Effector memory CD8-positive, alpha-beta T cell (primary cell): ENCODE measurements around the gene CASP8AP2.

ENCODE experiments used
- ATAC-seq: fragments of 150-1000 bp; cut with Tn5 transposase; replicated peaks from 2 replicates; pipeline ENCODE4 v1.10.0; 2021; ENCODE audit warnings: mild to moderate bottlenecking, moderate library complexity
- DNase-seq, 3 experiments: peaks; one replicate each; pipeline ENCODE4 v3.0.0; 2021
- H3K27ac Mint-ChIP-seq, 2 donors: one replicate each; pipeline ENCODE4 v1.8.0; 2022; ENCODE audit warnings: mild to moderate bottlenecking in 2 of 2, mixed read lengths in 2 of 2, moderate library complexity in 2 of 2
- H3K27me3 Mint-ChIP-seq, 2 donors: one replicate each; pipeline ENCODE4 v1.8.0; 2022; ENCODE audit warnings: mixed read lengths in 2 of 2
- H3K36me3 Mint-ChIP-seq: one replicate; pipeline ENCODE4 v1.8.0; 2022; ENCODE audit warnings: mild to moderate bottlenecking, moderate library complexity, mixed read lengths; ENCODE audit not compliant: insufficient read depth
- H3K4me1 Mint-ChIP-seq, 2 donors: one replicate each; pipeline ENCODE4 v1.8.0; 2022; ENCODE audit warnings: low read depth in 2 of 2, mixed read lengths in 2 of 2
- H3K4me3 Mint-ChIP-seq, 2 donors: one replicate each; pipeline ENCODE4 v1.8.0; 2022; ENCODE audit warnings: mild to moderate bottlenecking in 2 of 2, mixed read lengths in 2 of 2, moderate library complexity in 2 of 2
- H3K9me3 Mint-ChIP-seq, 2 donors: one replicate each; pipeline ENCODE4 v1.8.0; 2022; ENCODE audit warnings: mixed read lengths in 2 of 2

Gene CASP8AP2

DNA sequence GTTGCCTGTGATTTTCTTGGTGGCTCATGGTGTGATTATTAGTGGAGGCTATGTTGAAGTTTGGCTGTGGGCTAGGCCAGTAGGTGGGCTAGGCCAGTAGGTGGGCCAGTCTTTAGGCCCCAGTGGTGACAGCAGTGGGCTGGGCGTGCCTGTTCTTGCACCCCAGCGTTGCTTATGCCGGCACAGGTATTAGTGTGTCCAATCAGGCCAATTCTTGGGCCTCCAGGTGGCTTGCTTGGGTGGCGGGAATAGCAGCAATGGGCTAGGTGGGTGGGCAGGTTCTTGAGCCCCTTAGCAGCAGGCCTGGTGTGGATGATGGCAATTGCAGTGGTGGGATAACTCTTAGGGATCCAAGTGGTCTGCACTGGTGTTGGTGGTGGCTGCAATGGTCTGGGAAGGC lies 87.5 kb downstream of the CASP8AP2 start:
- H3K27ac Mint-ChIP-seq: no peak overlapping the region
- H3K27me3 Mint-ChIP-seq: peaks cover 12 to 24% of the 10 kb centered on the region in 2 donors
- H3K4me1 Mint-ChIP-seq: no peaks in the 10 kb centered on the region
- no peak for DNase-seq
- no peak for ATAC-seq
- H3K4me3 Mint-ChIP-seq: no peak overlapping the region
- no peaks in the 10 kb centered on the region for H3K36me3 Mint-ChIP-seq
- peaks cover 8 to 14% of the 10 kb centered on the region in 2 donors for H3K9me3 Mint-ChIP-seq

DNA sequence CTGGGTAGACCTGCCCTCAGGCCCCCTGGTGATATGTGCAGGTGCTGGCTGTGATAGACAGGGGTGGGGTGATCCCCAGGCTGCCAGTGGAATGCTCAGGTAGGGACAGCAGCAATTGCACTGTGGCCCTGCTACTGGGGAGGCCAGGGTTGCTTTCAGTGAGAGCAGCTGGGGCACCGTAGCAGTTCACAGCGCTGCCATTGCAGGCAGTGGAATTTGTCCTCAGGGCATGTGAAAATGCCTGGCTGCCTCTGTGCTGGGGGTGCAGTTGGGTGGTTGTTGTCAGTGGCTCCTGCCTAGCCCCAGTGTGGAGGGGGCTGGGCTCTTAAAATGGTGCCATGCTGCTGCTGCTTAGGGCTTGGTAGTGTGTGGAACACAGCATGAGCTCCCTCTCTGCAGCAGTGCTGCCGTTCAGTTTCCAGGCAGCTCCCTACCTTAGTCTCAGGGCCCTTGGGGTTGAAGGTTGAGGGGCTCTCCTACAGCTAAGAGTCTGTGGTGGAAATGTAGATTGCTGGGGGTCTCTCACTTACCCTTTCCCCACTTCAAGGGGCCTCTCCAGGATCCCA lies 88.2 kb downstream of the CASP8AP2 start:
- H3K4me3 Mint-ChIP-seq: no peak overlapping the region
- no peak overlapping the region for H3K27ac Mint-ChIP-seq
- no peak for DNase-seq
- H3K27me3 Mint-ChIP-seq: peaks cover 17 to 20% of the 10 kb centered on the region in 2 donors
- H3K4me1 Mint-ChIP-seq: peaks cover 0 to 2% of the 10 kb centered on the region in 2 donors
- H3K36me3 Mint-ChIP-seq: no peaks in the 10 kb centered on the region
- H3K9me3 Mint-ChIP-seq: peaks cover 8 to 14% of the 10 kb centered on the region in 2 donors
- no peak for ATAC-seq
